SW480 (cell line): ENCODE data around the gene GRIN1.

ENCODE experiments used
- DNase-seq: peaks from one replicate; pipeline ENCODE4 v3.0.0-alpha.2; 2016; ENCODE audit warnings: low spot score

The GRIN1 gene

DNA sequence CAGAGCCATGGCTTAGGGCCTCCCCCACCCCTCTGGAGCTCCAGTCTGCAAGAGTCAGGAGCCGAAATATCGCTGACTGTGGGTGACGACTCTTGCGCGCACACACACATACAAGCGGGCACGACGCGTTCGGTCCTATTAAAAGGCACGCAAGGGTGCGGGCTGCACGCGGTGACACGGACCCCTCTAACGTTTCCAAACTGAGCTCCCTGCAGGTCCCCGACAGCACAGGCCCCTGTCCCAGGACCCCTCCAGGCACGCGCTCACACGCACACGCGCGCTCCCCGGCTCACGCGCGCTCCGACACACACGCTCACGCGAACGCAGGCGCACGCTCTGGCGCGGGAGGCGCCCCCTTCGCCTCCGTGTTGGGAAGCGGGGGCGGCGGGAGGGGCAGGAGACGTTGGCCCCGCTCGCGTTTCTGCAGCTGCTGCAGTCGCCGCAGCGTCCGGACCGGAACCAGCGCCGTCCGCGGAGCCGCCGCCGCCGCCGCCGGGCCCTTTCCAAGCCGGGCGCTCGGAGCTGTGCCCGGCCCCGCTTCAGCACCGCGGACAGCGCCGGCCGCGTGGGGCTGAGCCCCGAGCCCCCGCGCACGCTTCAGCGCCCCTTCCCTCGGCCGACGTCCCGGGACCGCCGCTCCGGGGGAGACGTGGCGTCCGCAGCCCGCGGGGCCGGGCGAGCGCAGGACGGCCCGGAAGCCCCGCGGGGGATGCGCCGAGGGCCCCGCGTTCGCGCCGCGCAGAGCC is at the start of gene GRIN1:
GRIN1 (plus strand) TSS at position 433 of the 746 bp plus-strand sequence. CDS start 333 bp downstream, outside the sequence.
- DNase-seq, result no peak

- DNase-seq, result no peak
These were observed 49.6 kb upstream of the GRIN1 start for GRCh38 chr9:137089232-137089947.

DNA sequence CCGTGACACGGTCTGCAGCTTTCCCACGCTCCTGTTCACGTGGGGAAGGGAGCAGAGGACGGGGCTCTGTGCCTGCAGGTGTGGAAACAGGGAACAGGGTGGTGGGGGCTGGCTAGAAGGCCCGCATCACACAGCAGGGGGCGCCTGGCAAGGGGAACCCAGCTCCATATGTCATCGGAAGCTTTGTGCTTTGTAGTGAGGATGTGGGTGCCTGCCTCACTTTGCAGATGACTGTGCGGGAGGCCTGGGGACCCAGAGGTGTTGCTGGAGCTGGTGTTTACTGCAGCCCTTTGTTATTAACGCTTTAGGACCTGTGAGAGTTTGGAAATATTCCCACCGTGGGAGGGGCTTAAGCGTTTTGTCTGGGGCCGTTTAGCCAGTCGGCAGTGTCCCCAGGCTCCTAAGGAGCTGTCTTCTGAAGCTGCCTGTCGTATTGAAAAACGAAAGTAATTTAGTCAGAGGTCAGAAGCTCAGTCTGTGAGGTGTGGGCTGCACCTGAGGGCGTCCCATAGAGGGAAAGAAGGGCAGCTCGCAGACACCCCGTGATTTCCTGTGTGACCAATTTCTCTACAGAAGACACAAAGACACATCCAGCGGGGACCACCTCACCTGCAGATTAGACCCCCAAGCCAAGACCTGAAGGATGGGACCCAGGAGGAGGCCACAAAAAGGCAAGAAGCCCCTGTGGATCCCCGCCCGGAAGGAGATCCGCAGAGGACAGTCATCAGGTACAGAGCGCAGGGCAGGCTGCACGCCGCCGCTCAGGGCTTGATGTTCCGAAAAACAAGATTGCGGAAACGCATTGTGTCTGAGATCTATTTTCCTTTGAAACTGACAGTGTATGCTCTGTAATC is 43.1 kb upstream of the GRIN1 start:
- DNase-seq, result no peak

DNA sequence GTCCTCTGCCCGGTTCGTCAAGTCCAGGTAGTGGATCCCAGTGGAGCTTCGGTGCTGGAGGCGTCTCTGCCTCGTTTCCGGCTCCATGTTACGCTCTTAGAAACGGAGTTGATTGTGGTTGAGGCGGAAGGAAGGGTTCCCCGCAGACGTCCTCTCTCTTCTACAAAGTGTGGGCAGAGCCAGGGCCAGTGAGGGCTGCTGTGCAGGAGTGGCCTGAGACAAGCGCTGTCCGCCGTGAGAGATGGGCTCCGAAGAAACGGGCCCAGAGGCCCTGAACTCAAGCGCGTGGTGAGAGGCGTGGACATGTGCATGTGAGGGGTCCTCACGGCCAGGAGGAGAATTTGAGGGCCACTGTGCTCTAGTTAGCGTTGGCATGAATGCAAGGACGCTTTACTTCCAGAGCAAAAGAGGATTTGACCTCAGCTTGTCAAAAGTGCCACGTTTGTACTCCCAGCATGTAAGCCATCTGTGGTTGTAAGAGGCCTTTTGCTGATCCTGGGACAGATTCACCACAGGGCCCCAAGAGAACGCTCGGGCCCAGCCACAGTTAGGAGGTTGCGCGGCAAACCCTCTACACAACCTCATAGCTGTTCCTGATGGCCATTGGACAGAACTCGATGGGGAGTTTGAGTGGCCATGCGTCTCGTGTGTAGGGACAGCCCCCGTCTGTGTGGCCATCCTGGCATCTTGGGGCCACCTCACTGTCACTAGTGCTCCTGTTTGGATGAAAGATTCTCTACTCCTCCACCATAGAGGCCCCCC is 42.0 kb upstream of the GRIN1 start:
- no peak for DNase-seq

DNA sequence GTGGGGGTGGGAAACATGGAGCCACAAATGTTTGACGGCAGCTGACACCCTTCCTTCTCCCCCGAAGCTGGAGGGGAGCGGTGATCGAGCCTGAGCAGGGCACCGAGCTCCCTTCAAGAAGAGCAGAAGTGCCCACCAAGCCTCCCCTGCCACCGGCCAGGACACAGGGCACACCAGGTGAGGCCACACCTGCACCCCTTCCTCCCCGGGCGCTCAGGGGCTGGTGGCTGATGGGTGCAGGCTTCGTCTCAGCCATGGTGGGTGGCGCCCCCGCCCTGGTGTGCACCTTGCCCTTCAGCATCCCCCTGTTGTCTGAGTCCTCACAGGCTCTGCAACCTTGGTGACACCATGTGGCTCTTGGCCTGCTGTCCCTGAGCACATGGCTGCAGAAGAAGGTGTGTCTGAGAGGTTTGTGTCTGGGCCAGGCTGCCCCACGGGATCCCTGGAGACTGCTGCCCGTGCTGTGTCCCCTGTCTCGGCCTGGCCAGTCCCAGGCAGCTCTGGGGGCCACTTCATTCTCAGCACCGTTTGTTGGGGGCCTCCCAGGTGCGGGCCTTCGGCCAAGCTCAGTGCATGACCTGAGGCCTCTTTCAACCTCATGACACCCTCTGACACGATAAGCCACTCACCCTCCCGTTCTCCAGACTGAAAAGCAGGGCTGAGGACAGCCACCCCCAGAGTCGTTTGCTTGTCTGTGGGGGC is 41.0 kb upstream of the GRIN1 start:
- DNase-seq, result no peak

- no peak for DNase-seq
These were observed 39.7 kb upstream of the GRIN1 start for GRCh38 chr9:137099231-137099630.

- no peak for DNase-seq
These were observed 35.6 kb upstream of the GRIN1 start for GRCh38 chr9:137103206-137103999.

GRCh38 chr9:137105814-137106661 is 32.9 kb upstream of the GRIN1 start:
- DNase-seq, result no peak

DNA sequence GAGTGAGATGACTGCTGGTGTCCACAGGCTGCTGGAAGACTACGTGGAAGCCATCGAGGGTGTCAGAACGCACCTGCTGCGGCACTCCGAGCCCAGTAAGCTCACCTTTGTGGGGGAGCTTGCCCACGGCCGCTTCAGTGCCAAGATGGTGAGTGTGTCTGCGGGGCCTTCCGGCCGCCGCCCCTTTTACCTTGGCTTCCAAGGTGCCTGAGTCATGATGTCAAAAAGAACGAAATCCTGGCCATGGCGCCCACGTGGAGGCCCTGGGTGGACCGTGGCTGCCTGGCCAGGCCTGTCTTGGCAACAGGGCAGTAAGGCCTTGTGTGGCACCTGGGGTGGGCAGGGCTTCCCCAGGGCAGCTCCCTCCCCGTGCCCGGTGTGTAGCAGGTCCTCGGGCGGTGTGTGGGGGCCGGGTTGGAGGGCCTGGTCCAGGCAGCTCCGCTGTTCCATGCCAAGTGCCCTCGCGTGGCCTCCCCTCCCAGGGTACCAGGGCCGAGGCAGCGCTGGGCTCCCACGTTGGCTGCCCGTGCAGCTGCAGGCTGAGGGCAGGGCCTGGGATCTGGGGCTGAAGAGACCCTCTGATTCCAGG is 32.2 kb upstream of the GRIN1 start:
- DNase-seq, result no peak

DNA sequence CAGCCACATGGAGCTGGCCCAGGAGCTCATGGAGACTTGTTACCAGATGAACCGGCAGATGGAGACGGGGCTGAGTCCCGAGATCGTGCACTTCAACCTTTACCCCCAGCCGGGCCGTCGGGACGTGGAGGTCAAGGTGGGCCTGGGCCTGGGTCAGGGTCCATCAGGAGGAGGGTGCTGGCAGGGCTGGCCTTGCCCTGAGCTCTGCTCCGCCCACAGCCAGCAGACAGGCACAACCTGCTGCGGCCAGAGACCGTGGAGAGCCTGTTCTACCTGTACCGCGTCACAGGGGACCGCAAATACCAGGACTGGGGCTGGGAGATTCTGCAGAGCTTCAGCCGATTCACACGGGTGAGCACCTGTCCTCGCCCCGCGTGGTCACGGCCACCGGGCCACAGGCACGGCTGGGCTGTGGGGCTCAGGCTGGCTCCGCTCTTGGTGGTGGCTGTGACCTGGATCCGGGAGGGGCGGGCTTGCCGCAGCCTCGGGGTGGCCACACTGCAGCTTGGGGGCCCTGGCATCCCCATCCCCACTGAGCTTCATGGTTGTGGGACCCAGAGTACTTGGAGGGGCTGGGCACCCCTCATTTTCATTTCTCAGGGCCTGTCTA is 31.5 kb upstream of the GRIN1 start:
- no peak for DNase-seq

GRCh38 chr9:137107982-137108381 is 31.0 kb upstream of the GRIN1 start:
- DNase-seq, result no peak

GRCh38 chr9:137108608-137109249 is 30.2 kb upstream of the GRIN1 start:
- no peak for DNase-seq

DNA sequence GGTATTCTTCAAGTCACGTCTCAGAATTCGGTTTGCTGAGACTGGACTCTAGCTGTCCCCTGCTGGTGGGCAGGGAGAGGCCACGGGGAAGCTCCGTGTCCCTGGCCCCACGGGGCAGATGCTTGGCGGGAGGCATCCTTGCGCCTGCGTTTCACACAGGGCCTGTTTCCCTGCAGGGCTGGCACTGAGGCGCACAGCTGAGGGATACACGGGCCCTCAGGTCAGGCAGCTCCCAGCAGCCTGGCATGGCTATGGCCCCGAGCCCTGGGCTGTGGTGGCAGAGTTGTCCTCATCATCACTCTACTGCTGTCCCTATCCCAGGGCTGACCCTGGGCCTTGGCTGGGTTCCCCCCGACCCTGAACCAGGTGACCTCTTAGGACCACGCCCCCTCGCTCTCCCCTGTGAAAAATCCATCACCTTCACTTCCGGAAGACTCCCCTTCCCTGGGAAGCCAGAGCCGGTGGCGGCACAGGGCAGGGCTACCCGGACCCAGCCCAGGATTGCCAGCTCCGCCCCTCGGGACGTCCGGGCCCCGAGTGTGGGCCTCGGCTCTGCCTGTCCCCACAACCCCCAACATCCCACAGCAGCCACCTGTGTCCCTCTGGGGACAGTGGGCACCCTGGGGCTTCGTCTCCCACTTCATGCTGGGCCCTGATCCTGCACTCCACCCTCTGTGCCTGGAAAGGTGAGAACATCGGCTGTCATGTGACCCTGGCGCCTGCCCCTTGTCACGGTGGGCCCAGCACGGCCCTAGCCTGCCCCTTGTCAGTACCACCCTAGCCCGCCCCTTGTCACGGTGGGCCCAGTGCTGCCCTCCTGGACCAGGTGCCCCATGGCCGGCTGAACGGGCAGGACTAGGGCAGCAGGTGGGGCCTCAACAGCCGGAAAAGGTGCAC is 29.5 kb upstream of the GRIN1 start:
- DNase-seq, result no peak

DNA sequence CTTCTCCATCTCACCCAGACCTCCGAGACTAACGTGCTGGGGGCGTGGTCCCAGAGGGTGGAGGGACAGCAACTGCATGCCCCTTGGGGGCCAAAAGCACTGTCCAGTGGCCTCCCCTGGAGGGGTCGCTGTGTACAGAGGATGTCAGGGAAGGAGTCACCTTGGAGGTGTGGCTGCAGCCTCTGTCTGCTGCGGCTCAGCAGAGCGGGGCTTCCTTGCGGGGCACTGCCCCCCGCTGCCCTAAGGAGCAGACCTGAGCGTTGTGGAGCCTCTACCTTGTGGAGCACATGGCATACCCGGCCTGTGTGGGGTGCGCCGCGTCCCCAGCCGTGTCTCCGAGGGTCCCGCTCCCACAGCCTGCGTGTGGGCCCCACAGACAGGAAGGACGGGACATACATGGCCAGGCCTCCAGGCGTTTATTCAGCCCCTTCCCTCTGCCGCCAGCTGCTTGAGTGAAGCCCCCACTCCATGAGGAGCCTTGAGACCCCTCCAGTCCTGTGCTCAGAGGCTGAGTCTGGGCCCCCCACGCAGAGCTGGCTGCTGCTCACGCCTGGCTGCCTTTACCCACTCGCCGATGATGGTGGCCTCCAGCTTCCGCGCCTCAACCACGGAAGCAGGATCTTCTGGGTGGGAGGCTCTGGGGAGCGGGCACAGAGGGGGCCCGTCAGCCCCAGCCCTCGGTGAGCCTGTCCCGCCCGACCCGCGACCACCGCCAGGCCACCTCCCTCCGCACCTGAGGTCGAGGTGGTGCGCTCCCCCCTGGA is 28.6 kb upstream of the GRIN1 start:
- DNase-seq, result no peak

DNA sequence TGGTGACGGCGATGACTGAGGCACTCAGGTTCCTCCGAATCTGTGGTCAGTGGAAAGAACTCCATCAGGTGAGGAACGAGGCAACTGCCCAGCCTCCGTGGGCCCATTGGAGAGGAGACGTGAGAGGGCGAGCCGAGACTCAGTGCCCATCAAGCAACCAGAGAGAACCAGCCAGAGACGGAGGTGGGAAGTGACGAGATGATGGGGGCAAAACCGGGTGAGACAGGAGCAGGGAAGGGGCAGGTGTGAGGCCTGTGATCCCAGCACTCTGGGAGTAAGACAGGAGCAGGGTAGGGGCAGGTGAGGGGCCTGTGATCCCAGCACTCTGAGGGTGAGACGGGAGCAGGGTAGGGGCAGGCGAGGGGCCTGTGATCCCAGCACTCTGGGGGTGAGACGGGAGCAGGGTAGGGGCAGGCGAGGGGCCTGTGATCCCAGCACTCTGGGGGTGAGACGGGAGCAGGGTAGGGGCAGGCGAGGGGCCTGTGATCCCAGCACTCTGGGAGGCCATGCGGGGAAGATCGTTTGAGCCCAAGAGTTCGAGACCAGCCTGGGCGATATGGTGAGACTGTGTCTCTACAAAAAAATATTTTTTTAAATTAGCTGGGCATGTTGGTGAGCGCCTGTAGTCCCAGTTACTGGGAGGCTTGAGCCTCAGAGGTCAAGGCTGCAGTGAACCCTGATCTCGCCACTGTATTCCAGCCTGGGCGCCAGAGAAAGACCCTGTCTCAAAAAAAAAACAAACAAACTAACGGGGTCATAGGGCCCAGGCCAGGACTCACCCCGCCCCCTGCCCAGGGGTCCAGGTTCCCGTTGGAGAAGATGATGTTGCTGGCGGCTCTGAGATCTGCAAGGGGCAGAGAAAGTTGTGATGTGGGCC is 27.8 kb upstream of the GRIN1 start:
- DNase-seq, result no peak
